Inflammatory macrophage (primary cell): ENCODE measurements around the gene TRMT10B.

Experiments
- DNase-seq, 2 donors: peaks; one replicate each; pipeline ENCODE4 v3.0.0-alpha.2; 2020 to 2022
- total RNA-seq, 18 experiments: gene quantifications; one replicate each; lab custom pipeline; 2026; ENCODE audit warnings: mixed read lengths in 6 of 18, inconsistent platforms in 2 of 18; lab: John Stamatoyannopoulos, UW

The TRMT10B gene
- 1.3 to 5.4 (median 2.9) reads per million in 18 experiments for total RNA-seq

- DNase-seq: peak; percentile 67 to 69
Observed at GRCh38 chr9:37753489-37754190, at the start of gene TRMT10B. Gene TRMT10B, plus strand, starts transcription at chr9:37753805. Its CDS starts 8,127 bp downstream, at chr9:37761932.

GRCh38 chr9:37705787-37706186, 47.8 kb upstream of the TRMT10B start:
- DNase-seq: no peak

GRCh38 chr9:37706290-37706689, 47.3 kb upstream of the TRMT10B start:
- no peak for DNase-seq

GRCh38 chr9:37707748-37708147, 45.9 kb upstream of the TRMT10B start:
- DNase-seq: no peak

GRCh38 chr9:37710046-37710445, 43.6 kb upstream of the TRMT10B start:
- DNase-seq: peak in 1 of 2 donors; percentile 44

- DNase-seq: no peak
Observed at GRCh38 chr9:37715260-37715659, 38.3 kb upstream of the TRMT10B start.

- no peak for DNase-seq
Observed at GRCh38 chr9:37715991-37716505, 37.6 kb upstream of the TRMT10B start.

- no peak for DNase-seq
Observed at GRCh38 chr9:37719526-37719925, 34.1 kb upstream of the TRMT10B start.

- DNase-seq: no peak
Observed at GRCh38 chr9:37727013-37727412, 26.6 kb upstream of the TRMT10B start.

GRCh38 chr9:37729499-37729898, 24.1 kb upstream of the TRMT10B start:
- DNase-seq: no peak

- no peak for DNase-seq
Observed at GRCh38 chr9:37730256-37730655, 23.3 kb upstream of the TRMT10B start.

GRCh38 chr9:37730839-37731238, 22.8 kb upstream of the TRMT10B start:
- DNase-seq: no peak

- no peak for DNase-seq
Observed at GRCh38 chr9:37732086-37732741, 21.4 kb upstream of the TRMT10B start.

- no peak for DNase-seq
Observed at GRCh38 chr9:37732952-37733351, 20.7 kb upstream of the TRMT10B start.

GRCh38 chr9:37739222-37739621, 14.4 kb upstream of the TRMT10B start:
- no peak for DNase-seq

- DNase-seq: no peak
Observed at GRCh38 chr9:37740128-37740527, 13.5 kb upstream of the TRMT10B start.

GRCh38 chr9:37740631-37741328, 12.8 kb upstream of the TRMT10B start:
- no peak for DNase-seq

GRCh38 chr9:37745970-37746369, 7.6 kb upstream of the TRMT10B start:
- no peak for DNase-seq

GRCh38 chr9:37746448-37747270, 6.9 kb upstream of the TRMT10B start:
- no peak for DNase-seq

- peak; percentile 56 to 68 for DNase-seq
Observed at GRCh38 chr9:37747271-37747753, 6.3 kb upstream of the TRMT10B start.

GRCh38 chr9:37749129-37749528, 4.5 kb upstream of the TRMT10B start:
- no peak for DNase-seq

GRCh38 chr9:37751186-37751585, 2.4 kb upstream of the TRMT10B start:
- DNase-seq: no peak
